A673 (cell line): Measurements from ENCODE around the gene GDE1. TPM values are rescaled to one million over a fixed set of nuclear protein-coding genes. Genes with fewer than 3 reads are reported as not detected.
"Not testable (repeated sequence)": the region's sequence is repeated elsewhere in the genome, so short reads cannot be mapped to it uniquely, and the experiment has no call there.

Experiments
- BruUV-seq: library from RNA; stranded (reverse); fragments of 400-500 nt; replicated peaks from 2 replicates; lab custom pipeline; 2021; lab: Mats Ljungman, UMichigan
- CTCF ChIA-PET: fragments of 300-600 bp; sonication (Branson Sonifier 250); formaldehyde crosslinking; loops from one replicate; lab custom pipeline; 2022; ENCODE audit warnings: antibody characterized with exemption; lab: Charles Lee
- POLR2A ChIA-PET: fragments of 300-600 bp; sonication (Branson Sonifier 250); formaldehyde crosslinking; loops from one replicate; lab custom pipeline; 2022; ENCODE audit warnings: antibody characterized with exemption; ENCODE audit not compliant: low non-redundant PET; lab: Charles Lee
- DNase-seq: peaks from one replicate; pipeline ENCODE4 v3.0.0-alpha.2; 2015; ENCODE audit warnings: low spot score
- H3K27ac ChIP-seq: fragments of 200-600 bp; sonication (generic); 2 replicates; pipeline ENCODE4 v1.5.1; 2016; ENCODE audit warnings: mixed run types, low read depth, mild to moderate bottlenecking, mixed read lengths, antibody characterized with exemption, low read length; ENCODE audit not compliant: poor library complexity, severe bottlenecking
- H3K27me3 ChIP-seq: fragments of 200-600 bp; sonication (generic); replicated peaks from 2 replicates; pipeline ENCODE4 v1.6.1; 2017; ENCODE audit warnings: mixed run types, low read depth, mild to moderate bottlenecking, mixed read lengths, antibody characterized with exemption, low read length; ENCODE audit not compliant: insufficient read depth, poor library complexity
- H3K36me3 ChIP-seq: fragments of 200-600 bp; sonication (generic); 2 replicates; pipeline ENCODE4 v1.6.1; 2016; ENCODE audit warnings: mixed run types, mild to moderate bottlenecking, mixed read lengths, antibody characterized with exemption, low read length; ENCODE audit not compliant: insufficient read depth, poor library complexity, severe bottlenecking
- H3K4me1 ChIP-seq: fragments of 200-600 bp; sonication (generic); 2 replicates; pipeline ENCODE4 v1.6.1; 2017; ENCODE audit warnings: mixed run types, mild to moderate bottlenecking, mixed read lengths, antibody characterized with exemption, low read length; ENCODE audit not compliant: insufficient read depth, poor library complexity, severe bottlenecking
- H3K4me3 ChIP-seq: fragments of 200-600 bp; sonication (generic); 2 replicates; pipeline ENCODE4 v1.5.1; 2016; ENCODE audit warnings: low read depth, mixed run types, mild to moderate bottlenecking, mixed read lengths, low read length; ENCODE audit not compliant: poor library complexity, severe bottlenecking
- H3K9me3 ChIP-seq: fragments of 200-600 bp; sonication (generic); 2 replicates; pipeline ENCODE4 v1.6.1; 2016; ENCODE audit warnings: mixed run types, low read depth, mild to moderate bottlenecking, mixed read lengths, antibody characterized with exemption, low read length; ENCODE audit not compliant: poor library complexity, severe bottlenecking
- CTCF ChIP-seq: fragments of 300-800, 200-600 bp; sonication (generic); conservative IDR thresholded peaks from 2 replicates; pipeline ENCODE4 v1.5.1; 2017; ENCODE audit warnings: low read depth, mild to moderate bottlenecking, antibody characterized with exemption, low read length, moderate library complexity, mixed read lengths
- EZH2 ChIP-seq: fragments of 200-600 bp; sonication (generic); IDR thresholded peaks from 2 replicates; pipeline ENCODE4 v1.6.1; 2017; ENCODE audit warnings: borderline replicate concordance, low read depth, mild to moderate bottlenecking, mixed read lengths, antibody characterized with exemption, low read length; ENCODE audit not compliant: poor library complexity, severe bottlenecking
- intact Hi-C: fragments of 100-400 bp; cut with micrococcal nuclease; formaldehyde crosslinking; loops from one replicate; pipeline ENCODE4 v1.10.0; 2022; ENCODE audit not compliant: unreplicated experiment
- total RNA-seq: library from RNA; stranded (reverse); gene quantifications from 2 replicates; pipeline ENCODE4 v1.2.3, GENCODE V29; 2021

Gene GDE1
- total RNA-seq, 1 experiment from 2014 or later = 63.5 TPM

GRCh38 chr16:19548144-19548543, 26.2 kb upstream of the GDE1 start:
- POLR2A ChIA-PET = no interaction called here
- no TSS peak for BruUV-seq

GRCh38 chr16:19543278-19543996, 21.5 kb upstream of the GDE1 start:
- intact Hi-C loops, CTCF ChIA-PET, BruUV-seq, H3K4me3 ChIP-seq, H3K27me3 ChIP-seq, H3K27ac ChIP-seq, H3K9me3 ChIP-seq, DNase-seq, H3K4me1 ChIP-seq, POLR2A ChIA-PET: not testable (repeated sequence)
- peaks cover 58% of the 10 kb centered on the region for H3K36me3 ChIP-seq

More at GRCh38 chr16:19548144-19548543, 26.2 kb upstream of the GDE1 start:
- intact Hi-C loops = no loop called here
- no peak overlapping the region for H3K4me3 ChIP-seq
- TF ChIP-seq CTCF (no peak), EZH2 (no peak)
- CTCF ChIA-PET = no interaction called here
- no peak overlapping the region for H3K27ac ChIP-seq
- H3K36me3 ChIP-seq = peaks cover 48% of the 10 kb centered on the region
- no peaks in the 10 kb centered on the region for H3K27me3 ChIP-seq
- H3K9me3 ChIP-seq = no peaks in the 10 kb centered on the region
- H3K4me1 ChIP-seq = no peaks in the 10 kb centered on the region
- no peak for DNase-seq

GRCh38 chr16:19542138-19542821, 20.4 kb upstream of the GDE1 start:
- POLR2A ChIA-PET = no interaction called here
- BruUV-seq = no TSS peak
- peaks cover 65% of the 10 kb centered on the region for H3K36me3 ChIP-seq

More at GRCh38 chr16:19542138-19542821, 20.4 kb upstream of the GDE1 start:
- Histone ChIP-seq H3K27ac (no peak overlapping the region), H3K4me3 (no peak overlapping the region), H3K9me3 (no peaks in the 10 kb centered on the region), H3K27me3 (no peaks in the 10 kb centered on the region), H3K4me1 (no peaks in the 10 kb centered on the region)
- DNase-seq = no peak
- CTCF ChIA-PET = no interaction called here
- intact Hi-C loops = no loop called here
- TF ChIP-seq EZH2 (no peak), CTCF (no peak)
